Smooth muscle cell of the brain vasculature (primary cell): ENCODE results near the gene KCNQ4.

ENCODE experiments used
- DNase-seq: peaks from one replicate; pipeline ENCODE4 v3.0.0-alpha.2; 2012; ENCODE audit warnings: low read depth, low spot score

Gene KCNQ4

DNA sequence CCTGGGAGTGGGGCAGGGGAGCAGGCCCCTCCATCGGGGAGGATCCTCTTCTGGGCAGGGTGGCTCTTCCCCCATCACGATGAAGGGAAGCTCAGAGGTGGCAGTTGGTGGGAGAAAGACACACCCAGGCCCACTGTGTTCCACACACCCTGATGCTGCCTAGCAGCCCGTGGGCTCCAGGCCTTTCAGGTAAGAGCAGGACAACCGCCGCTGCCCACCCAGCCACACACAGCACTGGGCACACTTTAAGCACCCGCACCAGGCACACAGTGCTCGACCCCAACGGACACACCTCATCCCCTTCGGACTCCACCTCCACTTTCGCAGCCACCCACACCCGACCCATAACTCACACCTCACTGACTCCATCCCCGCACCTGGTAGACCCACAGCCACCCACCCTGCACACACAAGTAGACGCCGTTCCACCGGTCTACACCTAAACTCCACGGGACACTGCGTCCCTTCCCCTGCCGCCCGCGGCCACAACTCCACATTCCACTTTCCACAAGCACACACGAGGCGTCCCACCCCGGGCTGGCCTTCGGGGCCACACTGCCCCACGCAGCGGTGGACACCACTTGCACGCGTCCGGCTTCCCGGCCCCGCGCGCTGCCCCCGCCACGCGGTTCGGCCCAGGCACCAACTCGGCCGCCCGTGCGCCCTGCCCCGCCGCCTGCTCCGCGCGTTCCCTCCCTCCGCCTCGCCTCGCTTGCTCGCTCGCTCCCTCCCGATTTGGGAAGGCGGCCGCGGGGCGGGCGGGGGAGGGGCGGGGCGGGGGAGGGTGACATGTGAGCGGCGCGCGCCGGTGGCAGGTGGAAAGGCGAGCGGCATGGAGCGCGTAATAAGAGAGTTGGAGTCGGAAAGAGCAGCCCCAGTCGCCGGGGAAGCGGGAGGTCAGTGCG lies at the start of gene KCNQ4:
TSS of gene KCNQ4 (plus strand) at position 787 of the 905 bp plus-strand sequence. CDS start 307 bp downstream, outside the sequence.
- DNase-seq: no peak

DNA sequence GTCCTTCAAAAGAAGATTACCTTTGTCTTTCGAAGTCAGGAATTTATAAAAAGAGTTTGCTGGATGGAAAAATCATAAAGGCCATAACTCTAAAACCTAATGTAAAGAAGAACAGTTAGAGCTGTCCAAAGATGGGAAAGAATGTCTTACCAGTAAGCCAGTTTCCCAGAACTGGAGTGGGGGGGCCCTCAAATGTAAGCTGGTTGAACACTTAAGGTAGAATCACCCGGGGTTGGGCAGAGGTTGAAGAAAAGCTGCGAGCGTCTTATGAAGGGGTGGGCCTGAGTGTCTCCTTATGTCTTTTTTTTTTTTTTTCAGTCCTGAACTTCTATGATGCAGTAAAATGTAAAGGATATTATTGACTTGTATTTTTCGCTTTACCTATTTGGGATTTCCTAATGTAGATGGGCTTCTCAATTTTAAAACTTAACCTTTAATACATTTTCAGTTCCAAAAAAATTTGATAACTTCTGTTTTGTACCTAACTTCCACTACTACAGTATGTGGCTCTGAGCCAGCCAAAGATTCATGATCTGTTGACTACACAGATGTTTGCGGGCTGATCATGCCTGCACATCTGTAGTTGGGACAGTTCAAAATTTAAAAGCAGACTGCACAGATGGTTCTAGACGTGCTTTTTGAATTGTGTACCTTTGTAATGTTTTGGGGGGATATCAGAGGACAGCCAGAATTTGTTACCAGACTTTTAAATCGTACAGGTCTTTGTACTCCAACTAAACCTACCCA lies 48.5 kb upstream of the KCNQ4 start:
- DNase-seq: no peak

DNA sequence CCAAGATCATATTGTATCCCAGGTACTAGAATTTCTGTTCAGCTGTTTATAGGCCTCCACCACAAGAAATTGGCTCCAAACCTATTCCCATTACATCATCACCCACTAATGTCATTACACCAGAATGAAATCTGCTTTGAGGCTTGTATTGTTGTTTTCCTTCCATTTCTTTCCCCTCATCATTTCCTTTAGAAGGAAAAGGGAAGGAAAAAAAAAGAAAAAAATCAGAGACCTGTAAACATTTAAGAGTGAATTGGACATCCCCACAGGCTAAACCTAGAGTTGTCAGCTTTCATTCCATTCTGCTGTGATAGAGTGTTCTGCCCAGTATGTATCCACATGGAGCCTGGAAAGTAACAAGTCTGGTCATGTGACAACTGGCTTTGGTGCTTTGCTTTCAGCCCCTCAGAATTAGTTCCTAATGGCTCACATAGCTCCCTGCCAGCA lies 47.5 kb upstream of the KCNQ4 start:
- DNase-seq: peak; percentile 21

DNA sequence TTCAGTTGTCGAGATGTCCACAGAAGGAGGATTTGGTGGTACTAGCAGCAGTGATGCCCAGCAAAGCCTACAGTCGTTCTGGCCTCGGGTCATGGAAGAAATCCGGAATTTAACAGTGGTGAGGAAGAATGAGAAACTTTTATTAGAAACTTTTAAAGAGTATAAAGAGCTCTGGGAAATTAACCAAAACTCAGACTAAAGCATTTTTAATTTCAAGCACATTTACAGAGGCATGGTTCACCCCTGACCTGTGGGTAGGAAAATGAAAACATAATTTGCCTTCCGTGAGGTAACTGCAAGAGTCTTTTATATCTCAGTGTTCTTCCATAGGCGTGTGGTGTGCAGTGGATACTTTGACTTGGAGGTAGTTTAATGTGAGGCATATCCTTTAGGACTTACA lies 44.8 kb upstream of the KCNQ4 start:
- no peak for DNase-seq

DNA sequence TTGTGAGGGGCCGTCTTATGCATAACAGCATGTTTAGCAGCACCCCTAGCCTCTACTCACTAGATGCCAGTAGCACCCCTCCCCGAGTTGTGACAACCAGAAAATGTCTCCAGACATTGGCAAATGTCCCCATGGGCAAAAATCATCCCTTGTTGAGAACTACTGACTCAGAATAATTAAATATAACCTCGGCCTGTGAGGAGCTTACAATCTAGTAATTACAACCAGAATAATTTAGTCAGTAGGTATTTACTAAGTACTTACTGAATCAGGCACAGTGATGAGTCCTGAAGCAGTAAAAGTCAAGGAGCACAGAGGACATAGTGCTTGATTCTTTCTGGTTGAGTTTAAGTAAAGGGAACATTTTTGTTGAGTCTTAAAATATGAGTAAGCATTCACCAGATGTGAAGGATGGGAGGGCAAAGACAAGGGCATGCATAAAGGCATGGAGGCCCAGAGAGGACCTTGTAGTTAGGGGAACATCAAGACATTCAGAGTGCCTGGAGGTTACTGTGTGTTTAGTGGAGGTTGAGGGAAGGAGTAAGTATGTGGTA lies 44.1 kb upstream of the KCNQ4 start:
- DNase-seq: no peak

DNA sequence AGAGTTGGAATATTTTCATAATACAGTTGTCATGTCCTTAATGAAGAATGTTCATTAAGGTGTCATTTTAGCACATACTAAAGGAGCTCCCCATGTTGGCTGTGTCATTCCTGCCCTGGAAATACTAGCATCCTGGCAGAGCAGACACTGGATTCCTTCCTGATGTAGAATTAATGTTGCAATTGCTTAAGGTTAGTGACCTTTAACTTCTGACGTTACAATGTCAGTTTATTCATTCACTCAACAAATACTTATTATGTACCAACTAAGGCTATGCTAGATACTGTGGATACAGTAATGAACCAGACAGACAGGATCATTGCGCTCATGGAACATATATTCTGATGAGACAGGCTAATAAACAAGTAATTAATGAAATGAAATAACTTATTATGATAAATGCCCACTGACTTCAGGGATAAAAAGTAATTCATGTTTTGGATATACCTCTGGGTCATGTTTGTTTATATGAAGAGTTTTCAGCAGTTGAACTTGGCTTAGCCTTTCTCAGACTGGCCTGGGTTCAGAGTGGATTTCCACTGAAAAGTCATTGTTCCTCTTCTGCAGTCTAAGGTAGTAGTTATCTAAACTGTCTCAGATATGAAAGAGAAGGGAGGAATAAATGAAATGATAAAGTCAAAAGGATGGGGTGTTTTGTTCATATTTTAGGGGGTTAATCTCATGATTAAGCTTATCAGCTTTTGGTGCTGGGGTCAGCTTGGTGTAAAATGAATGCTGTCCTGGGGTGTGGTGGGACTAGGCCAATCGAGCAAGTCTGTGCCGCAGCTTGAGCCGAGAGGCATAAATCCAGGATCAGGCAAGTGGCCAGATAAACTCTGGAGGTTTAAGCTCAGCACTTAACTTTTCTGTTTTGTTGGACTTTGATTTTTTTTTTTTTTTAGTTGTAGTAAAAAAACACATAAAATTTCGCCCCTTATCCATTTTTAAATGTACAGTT lies 43.3 kb upstream of the KCNQ4 start:
- DNase-seq: no peak

DNA sequence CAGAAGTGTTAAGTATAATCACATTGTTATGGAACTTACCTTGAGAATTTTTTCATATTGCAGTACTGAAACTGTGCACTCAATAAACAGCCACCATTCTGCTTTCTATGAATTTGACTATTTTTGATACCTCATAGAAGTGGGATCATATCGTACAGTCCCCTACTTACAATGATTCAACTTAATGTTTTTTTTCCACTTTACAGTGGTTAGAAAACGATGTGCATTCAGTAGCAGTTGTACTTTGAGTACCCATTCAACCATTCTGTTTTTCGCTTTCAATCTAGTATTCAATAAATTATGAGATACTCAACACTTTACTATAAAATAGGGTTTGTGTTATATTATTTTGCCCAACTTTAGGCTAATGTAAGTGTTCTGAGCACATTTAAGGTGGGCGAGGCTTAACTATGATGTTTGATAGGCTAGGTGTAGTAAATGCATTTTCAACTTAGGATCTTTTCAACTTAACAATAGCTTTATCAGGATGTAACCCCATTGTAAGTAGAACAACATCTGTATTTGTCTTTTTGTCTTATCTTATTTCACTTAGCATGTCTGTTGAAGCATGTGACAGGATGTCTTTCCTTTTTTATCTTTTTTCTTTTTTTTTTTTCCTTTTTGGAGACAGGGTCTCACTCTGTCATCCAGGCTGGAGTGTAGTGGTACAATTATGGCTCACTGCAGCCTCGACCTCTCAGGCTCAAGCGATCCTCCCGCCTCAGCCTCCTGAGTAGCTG lies 42.4 kb upstream of the KCNQ4 start:
- DNase-seq: no peak

DNA sequence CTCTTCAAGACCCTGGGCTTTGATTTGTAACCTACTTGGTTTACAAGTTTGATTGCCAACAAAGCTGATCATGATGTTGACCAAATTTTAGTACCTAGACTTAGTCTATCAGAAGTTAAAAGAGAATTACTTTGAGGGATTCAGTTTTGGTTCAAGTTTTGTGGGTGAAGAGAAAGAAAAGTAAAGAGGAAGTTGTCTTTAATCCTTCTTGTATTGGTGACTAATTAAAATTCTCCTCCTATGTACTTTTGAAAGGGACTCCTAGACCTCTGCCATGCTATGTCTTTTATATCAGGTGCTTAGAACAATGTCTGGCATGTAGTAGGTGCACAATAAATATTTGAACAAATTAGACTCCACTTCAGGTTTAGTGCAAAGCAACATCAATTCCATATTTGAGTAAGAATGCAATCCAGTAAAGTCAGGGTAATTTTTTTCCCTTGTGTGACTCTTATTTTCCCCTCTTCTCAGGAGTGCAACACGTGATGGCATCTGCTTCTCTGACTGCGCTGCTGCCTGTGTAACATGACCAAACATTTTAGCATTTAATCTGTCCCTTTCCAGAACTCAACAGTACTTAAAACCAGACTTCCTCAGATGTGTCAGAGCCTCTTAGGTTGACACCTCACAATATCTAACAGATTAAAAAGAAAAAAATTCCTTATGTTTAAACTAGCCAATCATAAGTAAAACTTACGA lies 41.1 kb upstream of the KCNQ4 start:
- DNase-seq: no peak

DNA sequence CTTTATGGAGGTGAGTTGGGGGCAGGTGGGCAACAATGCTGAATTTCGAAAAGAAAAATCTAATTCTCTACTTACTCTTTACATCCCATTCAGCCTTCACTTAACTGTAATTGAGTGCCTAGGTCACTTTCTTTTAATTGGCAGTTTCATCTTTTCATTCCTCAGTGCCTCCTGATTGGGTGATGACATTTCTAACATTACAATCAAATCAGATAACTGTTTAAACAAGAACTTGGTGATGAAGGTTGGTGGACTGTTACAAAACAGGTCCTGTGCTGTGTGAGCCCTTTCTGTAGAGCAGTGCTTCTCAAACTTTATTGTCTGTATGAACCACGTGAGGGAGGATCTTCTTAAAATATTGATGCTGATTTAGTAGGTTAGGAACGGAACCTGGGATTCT lies 40.1 kb upstream of the KCNQ4 start:
- no peak for DNase-seq

DNA sequence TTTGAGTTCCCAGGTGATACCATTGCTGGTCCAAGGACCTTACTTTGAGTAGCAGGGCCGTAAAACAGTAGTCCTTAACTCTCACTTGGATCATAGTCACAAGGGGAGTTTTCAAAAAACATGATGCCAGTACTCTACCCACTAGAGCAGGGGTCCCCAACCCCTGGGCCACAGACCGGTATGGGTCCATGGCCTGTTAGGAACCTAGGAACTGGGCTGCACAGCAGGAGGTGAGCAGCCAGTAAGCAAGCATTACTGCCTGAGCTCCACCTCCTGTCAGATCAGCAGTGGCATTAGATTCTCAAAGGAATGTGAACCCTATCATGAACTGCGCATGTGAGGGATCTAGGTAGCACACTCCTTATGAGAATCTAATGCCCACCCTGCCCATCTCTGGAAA lies 39.7 kb upstream of the KCNQ4 start:
- no peak for DNase-seq

DNA sequence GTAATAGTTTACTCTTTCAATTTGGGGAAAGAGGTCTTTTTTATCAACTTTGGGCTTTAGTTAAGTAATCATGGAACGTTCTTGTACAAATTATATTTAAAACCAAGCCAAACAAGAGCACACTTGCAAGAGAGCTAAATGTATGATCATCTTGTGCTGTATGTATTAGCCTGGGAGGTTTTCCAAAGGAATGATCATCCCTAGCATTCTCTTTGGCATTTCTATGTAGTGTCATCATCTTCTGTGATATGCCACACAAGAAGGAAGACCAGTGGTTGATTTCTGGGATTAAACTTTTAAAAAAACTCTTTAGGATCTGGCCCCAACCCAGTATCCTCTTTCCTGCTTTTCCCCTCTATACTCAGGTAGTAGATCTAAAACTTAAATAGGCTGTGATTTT lies 38.4 kb upstream of the KCNQ4 start:
- DNase-seq: no peak

DNA sequence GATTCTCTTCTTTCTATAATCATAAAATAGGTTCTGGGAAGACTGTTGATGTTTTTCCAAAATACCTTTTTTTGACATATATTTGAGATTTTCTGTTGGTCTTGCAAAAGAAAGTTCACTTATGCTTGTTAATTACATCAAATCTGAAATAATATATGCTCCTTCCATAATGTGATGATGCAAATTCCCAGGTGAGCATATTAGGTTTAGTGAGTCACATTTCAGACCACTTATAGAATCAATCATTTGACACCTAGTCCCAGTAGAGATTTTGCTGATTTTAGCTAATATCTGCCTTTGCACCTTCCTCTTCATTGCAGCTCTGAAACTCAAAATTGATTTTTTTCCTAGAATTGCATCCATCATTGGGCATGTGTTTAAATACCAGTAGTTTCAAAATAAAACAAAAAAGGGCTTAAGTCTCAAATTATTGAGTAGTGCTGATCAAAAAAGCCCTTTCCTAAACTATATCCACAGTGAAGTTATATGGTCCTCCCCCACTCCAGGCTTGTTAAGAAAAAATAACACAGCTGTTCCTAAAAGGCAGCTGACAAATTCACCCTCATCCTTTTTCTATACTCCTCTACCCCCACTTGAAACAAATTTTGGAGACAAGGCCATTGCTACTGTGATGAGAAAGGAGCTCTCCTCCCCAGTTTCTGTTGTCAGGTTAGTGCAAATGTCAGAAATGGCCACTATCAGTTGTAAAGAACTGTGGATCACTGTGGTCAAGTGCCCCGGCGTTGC lies 37.1 kb upstream of the KCNQ4 start:
- no peak for DNase-seq

DNA sequence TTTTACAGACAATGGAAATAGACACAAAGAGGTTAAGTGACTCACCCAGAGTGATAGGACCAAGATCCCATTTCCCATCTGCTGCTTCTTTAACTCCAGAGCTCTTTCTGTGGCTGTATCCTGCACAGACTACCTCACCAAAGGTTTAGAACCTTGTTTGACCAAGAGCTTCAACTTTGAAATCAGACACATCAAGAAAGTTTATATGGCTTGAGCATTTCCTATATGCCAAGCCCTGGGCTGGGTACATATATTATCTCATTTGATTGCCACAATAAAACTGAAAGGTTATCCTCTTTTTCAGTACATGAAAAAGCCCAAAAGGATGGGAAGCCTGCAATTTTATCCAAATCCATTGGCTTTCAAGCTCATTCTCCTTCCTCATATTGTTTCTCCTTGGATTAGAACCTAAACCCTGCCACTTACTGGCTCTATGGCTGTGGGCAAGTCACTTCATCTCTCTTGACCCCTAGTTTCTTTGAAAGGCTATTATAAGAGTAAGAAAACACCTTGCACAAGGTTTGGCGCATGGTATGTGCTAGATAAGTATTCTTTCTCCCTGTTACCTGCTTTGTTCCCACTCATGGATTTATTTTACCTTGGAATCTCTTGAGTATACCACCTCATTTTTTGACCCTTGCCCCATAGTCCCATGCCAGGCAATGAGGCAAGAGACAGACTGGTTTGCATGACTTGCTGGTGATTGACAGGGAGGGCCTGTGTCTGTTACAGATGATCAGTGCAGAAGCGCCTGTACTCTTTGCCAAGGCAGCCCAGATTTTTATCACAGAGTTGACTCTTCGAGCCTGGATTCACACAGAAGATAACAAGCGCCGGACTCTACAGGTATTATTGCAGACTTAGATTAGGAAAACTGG lies 34.5 kb upstream of the KCNQ4 start:
- no peak for DNase-seq

DNA sequence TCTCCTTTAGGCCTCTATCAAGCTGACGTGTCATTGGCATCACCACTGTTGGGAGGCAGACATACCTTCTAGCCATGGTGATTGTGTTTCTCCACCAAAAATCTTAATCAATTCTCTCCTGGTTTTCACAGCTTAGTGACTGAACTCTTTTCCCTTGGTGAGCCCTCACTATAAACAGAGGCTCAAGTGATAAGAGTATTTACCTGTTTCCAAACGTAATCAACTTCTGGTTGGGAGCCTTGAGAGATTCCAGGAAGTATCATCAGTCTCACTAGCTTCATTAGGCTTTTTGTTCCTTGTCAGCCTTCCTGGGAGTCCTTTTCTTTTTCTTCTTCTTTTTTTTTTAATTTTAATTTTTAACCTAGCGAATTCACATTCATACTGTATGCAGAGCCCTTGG lies 33.8 kb upstream of the KCNQ4 start:
- DNase-seq: no peak

DNA sequence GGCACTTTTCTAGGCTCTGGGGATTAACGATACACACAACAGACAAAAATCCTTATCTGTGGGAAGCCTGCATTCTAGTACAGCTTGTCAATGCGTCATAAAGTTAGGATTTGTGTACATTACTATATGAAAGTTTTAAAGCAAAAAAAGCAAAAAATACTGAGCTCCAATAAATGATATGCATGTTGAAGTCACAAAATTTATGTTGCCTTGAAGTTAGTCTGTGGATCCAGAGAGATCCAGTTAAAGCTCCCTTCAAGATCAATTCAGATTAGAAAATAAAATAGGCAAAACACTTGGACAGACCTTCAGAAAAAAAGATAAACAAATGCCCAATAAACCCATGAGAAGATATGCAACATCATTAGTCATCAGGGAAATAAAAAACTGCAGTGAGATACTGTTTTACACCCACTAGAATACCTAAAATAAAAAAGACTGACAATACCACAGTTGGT lies 33.1 kb upstream of the KCNQ4 start:
- DNase-seq: no peak

DNA sequence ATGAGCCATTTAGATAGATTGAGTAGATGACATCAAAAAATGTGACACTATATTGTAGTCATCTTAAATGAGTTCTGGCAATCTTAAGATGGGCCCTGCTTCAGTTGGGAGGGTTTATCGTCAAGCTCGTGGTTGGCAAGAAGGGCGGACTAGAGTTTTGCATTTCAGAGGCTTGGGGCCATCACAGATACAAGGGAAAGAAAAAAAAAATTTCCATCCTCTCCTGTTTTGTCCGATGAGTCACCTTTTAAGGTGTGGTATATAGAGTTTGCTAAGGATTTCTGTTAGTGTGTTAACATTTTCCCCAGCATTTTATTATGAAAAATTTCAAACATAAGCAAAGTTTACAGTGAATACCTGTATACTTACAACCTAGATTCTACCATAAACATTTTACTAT lies 31.8 kb upstream of the KCNQ4 start:
- no peak for DNase-seq

DNA sequence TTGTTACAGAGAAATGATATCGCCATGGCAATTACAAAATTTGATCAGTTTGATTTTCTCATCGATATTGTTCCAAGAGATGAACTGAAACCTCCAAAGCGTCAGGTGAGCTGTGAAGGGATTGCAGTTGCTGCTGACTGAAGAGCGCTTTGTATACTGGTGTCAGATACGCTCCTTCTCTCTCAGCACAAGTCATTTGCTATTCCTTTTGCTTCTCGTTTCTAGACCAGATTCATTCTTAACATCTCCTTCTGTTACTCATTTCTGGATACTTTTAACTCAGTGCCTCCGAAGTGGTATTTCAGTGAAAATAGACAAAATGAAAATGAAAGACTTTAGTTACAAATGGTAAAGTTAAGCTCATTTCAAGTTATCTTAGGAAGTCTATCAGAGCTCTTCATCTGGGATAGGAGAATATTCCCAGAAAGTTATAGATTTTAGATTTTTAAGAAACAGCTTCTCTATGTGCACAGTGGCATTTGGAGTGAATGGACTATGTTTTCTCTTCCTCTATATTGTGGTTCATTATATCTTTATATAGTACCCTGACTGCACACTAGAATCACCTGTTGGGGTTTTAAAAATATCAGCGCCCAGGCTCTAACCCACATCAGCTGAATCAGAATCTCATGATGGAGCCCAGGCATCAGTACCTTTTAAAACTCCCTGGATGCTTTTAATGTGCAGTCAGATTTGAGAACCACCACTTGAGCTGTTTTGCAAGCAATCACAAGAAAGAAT lies 30.3 kb upstream of the KCNQ4 start:
- no peak for DNase-seq

DNA sequence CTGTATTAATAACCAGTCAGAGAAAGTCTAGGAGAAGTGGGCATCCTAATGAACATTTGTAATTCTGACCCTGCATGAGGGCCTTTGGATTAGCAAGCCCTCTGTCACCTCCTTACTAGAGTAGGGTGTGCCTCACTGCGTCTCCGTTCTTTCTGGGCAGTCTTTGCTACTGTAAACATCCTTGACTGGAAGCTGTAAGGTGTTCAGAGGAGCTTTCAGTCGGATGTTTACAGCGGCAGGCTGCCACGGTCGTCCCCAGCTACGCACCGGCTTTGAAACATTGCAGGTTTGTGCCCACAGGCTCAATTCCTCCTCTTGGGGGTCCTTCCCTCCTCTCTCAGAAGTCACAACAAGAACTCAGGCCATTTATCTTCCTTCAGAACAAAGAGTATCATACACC lies 29.4 kb upstream of the KCNQ4 start:
- no peak for DNase-seq
